Hepatocyte (in vitro differentiated cells): ENCODE data around the gene TAS1R2. TPM values are rescaled to one million over a fixed set of nuclear protein-coding genes. Genes with fewer than 3 reads are reported as not detected.

ENCODE experiments used
- DNase-seq: peaks from one replicate; pipeline ENCODE4 v3.0.0-alpha.2; 2016; ENCODE audit warnings: low spot score
- H2AFZ ChIP-seq: fragments of 200-600 bp; sonication (generic); 2 replicates; pipeline ENCODE4 v1.6.0; 2016; ENCODE audit warnings: antibody characterized with exemption, mild to moderate bottlenecking
- H3K27ac ChIP-seq: fragments of 200-600 bp; sonication (generic); 2 replicates; pipeline ENCODE4 v1.5.1; 2016; ENCODE audit warnings: mild to moderate bottlenecking
- H3K27me3 ChIP-seq: fragments of 200-600 bp; sonication (generic); 2 replicates; pipeline ENCODE4 v1.6.1; 2016
- H3K36me3 ChIP-seq: fragments of 200-600 bp; sonication (generic); replicated peaks from 2 replicates; pipeline ENCODE4 v1.5.1; 2016; ENCODE audit warnings: low read depth; ENCODE audit not compliant: insufficient read depth
- H3K4me1 ChIP-seq: fragments of 200-600 bp; sonication (generic); 2 replicates; pipeline ENCODE4 v1.5.1; 2016; ENCODE audit warnings: mild to moderate bottlenecking, moderate library complexity; ENCODE audit not compliant: insufficient read depth
- H3K4me2 ChIP-seq: fragments of 200-600 bp; sonication (generic); 2 replicates; pipeline ENCODE4 v1.6.0; 2016
- H3K4me3 ChIP-seq: fragments of 200-600 bp; sonication (generic); 2 replicates; pipeline ENCODE4 v1.5.1; 2016; ENCODE audit warnings: mild to moderate bottlenecking
- H3K79me2 ChIP-seq: fragments of 200-600 bp; sonication (generic); 2 replicates; pipeline ENCODE4 v1.6.0; 2017; ENCODE audit warnings: mild to moderate bottlenecking
- H3K9me2 ChIP-seq: fragments of 200-600 bp; sonication (generic); replicated peaks from 2 replicates; pipeline ENCODE4 v1.6.0; 2017; ENCODE audit warnings: mild to moderate bottlenecking; ENCODE audit not compliant: insufficient read depth
- H3K9me3 ChIP-seq: fragments of 200-600 bp; sonication (generic); 2 replicates; pipeline ENCODE4 v1.5.1; 2016; ENCODE audit warnings: low read depth, mild to moderate bottlenecking
- H4K20me1 ChIP-seq: fragments of 200-600 bp; sonication (generic); 2 replicates; pipeline ENCODE4 v1.6.0; 2016; ENCODE audit warnings: mild to moderate bottlenecking; ENCODE audit not compliant: insufficient read depth, poor library complexity, severe bottlenecking
- CTCF ChIP-seq: fragments of 200-600 bp; sonication (generic); IDR thresholded peaks from 2 replicates; pipeline ENCODE4 v1.5.1; 2016; ENCODE audit warnings: antibody characterized with exemption, mild to moderate bottlenecking; ENCODE audit not compliant: poor library complexity
- EZH2 ChIP-seq: fragments of 200-600 bp; sonication (generic); IDR thresholded peaks from 2 replicates; pipeline ENCODE4 v1.6.1; 2016; ENCODE audit warnings: antibody characterized with exemption, mild to moderate bottlenecking, borderline replicate concordance
- EZH2phosphoT487 ChIP-seq: fragments of 200-600 bp; sonication (generic); IDR thresholded peaks from one replicate; pipeline ENCODE4 v1.6.1; 2018; ENCODE audit warnings: antibody characterized with exemption, mild to moderate bottlenecking, low read depth, moderate library complexity; ENCODE audit not compliant: unreplicated experiment, severe bottlenecking
- whole genome bisulfite sequencing: methylation state at CpG from one replicate; pipeline ENCODE4 v1.1.6; 2016; ENCODE audit warnings: low lambda C conversion rate; ENCODE audit errors: missing lambda C conversion rate; 5-methylcytosine and 5-hydroxymethylcytosine counted together
- polyA plus RNA-seq: library from polyadenylated mRNA; unstranded; fragments of >200 nt; fragmentation: Nextera tagmentation; extraction: Ambion mirVana; gene quantifications from 2 replicates; pipeline ENCODE4 v1.2.1, GENCODE V29; 2016
- total RNA-seq: library from RNA; depleted of rRNA; stranded (reverse); fragments of >200 nt; gene quantifications from 2 replicates; pipeline ENCODE4 v1.2.3, GENCODE V29; 2014

The TAS1R2 gene
- total and polyA plus RNA-seq, 2 experiments from 2014 or later = not detected

GRCh38 chr1:18814874-18815531, 44.5 kb downstream of the TAS1R2 start:
- Histone ChIP-seq H3K79me2 (no peaks in the 10 kb centered on the region), H4K20me1 (no peaks in the 10 kb centered on the region), H3K4me3 (no peak overlapping the region), H3K36me3 (no peaks in the 10 kb centered on the region), H3K9me3 (no peaks in the 10 kb centered on the region), H3K4me1 (no peaks in the 10 kb centered on the region), H3K27me3 (peaks cover 20% of the 10 kb centered on the region), H3K4me2 (no peak overlapping the region), H3K9me2 (no peaks in the 10 kb centered on the region), H2AFZ (no peak overlapping the region), H3K27ac (no peak overlapping the region)
- 70% methylated on average over 10 of the region's 10 CpGs for WGBS
- no peak for DNase-seq
- TF ChIP-seq EZH2phosphoT487 = no peak

DNA sequence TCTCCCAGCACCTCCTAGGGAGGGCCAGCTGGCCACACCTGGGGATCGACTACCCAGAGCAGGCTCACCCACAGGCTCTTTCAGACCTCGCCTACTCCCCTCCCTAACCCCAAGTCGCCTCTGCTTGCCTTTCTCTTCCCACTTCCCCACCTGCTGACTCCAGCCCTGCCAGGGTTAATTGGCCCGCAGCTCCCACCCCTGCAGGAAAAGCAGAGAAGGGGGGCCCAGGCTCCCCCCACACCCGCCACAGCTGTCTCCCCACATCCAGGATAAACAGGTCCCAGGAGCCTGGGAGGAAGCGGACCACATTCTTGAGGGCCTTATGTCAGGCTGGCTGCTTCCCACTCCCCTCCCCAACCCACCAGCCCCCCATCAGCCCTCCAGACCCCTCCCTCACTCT, 45.0 kb downstream of the TAS1R2 start:
- TF ChIP-seq EZH2phosphoT487 (no peak), EZH2 (no peak), CTCF (no peak)
- H3K27me3 ChIP-seq = peaks cover 18% of the 10 kb centered on the region
- H2AFZ ChIP-seq = no peak overlapping the region
- no peaks in the 10 kb centered on the region for H3K36me3 ChIP-seq
- 57% methylated on average over 5 of the region's 6 CpGs for WGBS
- no peak overlapping the region for H3K4me3 ChIP-seq
- H3K4me2 ChIP-seq = no peak overlapping the region
- H3K9me3 ChIP-seq = no peaks in the 10 kb centered on the region
- H3K79me2 ChIP-seq = no peaks in the 10 kb centered on the region
- H4K20me1 ChIP-seq = no peaks in the 10 kb centered on the region
- H3K4me1 ChIP-seq = no peaks in the 10 kb centered on the region
- DNase-seq = no peak
- no peak overlapping the region for H3K27ac ChIP-seq
- H3K9me2 ChIP-seq = no peaks in the 10 kb centered on the region

DNA sequence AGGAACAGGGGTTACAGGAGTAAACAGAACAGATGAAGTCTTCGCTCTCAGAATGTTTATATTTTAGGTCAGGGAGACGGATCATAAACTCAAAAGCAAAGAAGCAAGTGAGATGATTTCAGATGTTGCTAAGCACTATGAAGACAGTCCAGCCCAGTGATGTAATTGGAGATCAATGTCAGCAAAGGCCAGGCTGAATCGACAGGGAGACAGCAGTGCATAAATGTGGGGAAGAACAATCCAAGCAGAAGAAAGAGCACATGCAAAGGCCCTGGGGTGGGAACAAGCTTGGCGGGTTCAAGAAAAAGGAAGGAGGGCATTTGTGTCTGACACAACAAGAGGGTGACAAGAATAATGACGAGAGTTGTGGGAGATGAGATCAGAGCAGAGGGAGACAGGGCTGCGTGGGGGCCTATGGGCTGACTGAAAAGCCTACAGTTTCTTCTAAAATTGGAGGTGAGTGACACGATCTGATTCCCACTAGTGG, 47.0 kb downstream of the TAS1R2 start:
- Histone ChIP-seq H3K27me3 (peaks cover 2% of the 10 kb centered on the region), H3K9me3 (no peaks in the 10 kb centered on the region)
- WGBS = 83% methylated on average over 7 of the region's 7 CpGs

More for the DNA sequence above, 47.0 kb downstream of the TAS1R2 start:
- no peaks in the 10 kb centered on the region for H3K9me2 ChIP-seq
- no peak overlapping the region for H3K4me3 ChIP-seq
- H3K4me1 ChIP-seq = no peaks in the 10 kb centered on the region
- no peaks in the 10 kb centered on the region for H4K20me1 ChIP-seq
- TF ChIP-seq EZH2 = no peak
- no peak for TF ChIP-seq CTCF
- no peak for TF ChIP-seq EZH2phosphoT487
- H3K36me3 ChIP-seq = no peaks in the 10 kb centered on the region
- H3K4me2 ChIP-seq = no peak overlapping the region
- H3K27ac ChIP-seq = no peak overlapping the region
- DNase-seq = no peak
- no peak overlapping the region for H2AFZ ChIP-seq
- no peaks in the 10 kb centered on the region for H3K79me2 ChIP-seq
